ENCODE measurements around the gene ADGRA1.

The ADGRA1 gene

DNA sequence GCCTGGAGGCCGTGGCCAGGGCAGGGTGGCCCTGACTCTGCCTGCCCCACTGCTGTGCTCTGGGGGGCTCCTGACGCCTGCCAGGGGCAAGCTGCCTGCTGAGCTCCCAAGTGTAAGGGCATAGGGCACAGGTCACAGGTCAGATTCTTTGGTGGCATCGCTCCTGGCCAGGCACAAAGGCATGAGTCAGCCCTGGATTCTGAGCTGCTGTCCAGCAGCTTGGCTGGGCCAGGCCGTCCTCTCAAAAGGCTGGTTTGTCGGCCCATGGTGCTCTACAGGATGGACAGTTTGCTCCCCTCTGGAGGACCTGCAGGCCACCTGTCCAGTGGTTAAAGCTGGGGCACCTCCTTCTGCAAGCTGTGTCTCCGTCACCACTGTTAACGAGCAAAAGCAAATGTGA lies 2.9 kb downstream of the ADGRA1 start:
- TF ChIP-seq HOXC10 (CRISPR knock-in tag; IDR thresholded peaks at IDR 0.05) (no peak), ZNF571 (tag by site-specific recombination; IDR thresholded peaks at IDR 0.05) (no peak), KLF8 (tag by site-specific recombination; IDR thresholded peaks at IDR 0.05) (no peak)
- TF ChIP-seq, protein P1, sequence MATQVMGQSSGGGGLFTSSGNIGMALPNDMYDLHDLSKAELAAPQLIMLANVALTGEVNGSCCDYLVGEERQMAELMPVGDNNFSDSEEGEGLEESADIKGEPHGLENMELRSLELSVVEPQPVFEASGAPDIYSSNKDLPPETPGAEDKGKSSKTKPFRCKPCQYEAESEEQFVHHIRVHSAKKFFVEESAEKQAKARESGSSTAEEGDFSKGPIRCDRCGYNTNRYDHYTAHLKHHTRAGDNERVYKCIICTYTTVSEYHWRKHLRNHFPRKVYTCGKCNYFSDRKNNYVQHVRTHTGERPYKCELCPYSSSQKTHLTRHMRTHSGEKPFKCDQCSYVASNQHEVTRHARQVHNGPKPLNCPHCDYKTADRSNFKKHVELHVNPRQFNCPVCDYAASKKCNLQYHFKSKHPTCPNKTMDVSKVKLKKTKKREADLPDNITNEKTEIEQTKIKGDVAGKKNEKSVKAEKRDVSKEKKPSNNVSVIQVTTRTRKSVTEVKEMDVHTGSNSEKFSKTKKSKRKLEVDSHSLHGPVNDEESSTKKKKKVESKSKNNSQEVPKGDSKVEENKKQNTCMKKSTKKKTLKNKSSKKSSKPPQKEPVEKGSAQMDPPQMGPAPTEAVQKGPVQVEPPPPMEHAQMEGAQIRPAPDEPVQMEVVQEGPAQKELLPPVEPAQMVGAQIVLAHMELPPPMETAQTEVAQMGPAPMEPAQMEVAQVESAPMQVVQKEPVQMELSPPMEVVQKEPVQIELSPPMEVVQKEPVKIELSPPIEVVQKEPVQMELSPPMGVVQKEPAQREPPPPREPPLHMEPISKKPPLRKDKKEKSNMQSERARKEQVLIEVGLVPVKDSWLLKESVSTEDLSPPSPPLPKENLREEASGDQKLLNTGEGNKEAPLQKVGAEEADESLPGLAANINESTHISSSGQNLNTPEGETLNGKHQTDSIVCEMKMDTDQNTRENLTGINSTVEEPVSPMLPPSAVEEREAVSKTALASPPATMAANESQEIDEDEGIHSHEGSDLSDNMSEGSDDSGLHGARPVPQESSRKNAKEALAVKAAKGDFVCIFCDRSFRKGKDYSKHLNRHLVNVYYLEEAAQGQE (tag by site-specific recombination; IDR thresholded peaks at IDR 0.05): peak; percentile 65
- CTCF ChIA-PET: no interaction called here
- Histone ChIP-seq H3K4me1 (ENCODE audit: control insufficient read depth, insufficient read depth, low read length) (no peaks in the 10 kb centered on the region), H3K4me3 (ENCODE audit: low read depth, low read length) (no peak overlapping the region), H3K36me3 (ENCODE audit: control insufficient read depth in 2 of 2, insufficient read depth in 1 of 2, low read length in 2 of 2) (no peaks in the 10 kb centered on the region), H3K27ac (ENCODE audit: extremely low read depth, low read depth, low read length) (no peak overlapping the region), H3K9me3 (ENCODE audit: control insufficient read depth, insufficient read depth, low read depth, low read length) (no peaks in the 10 kb centered on the region)
- POLR2A ChIA-PET: no interaction called here

DNA sequence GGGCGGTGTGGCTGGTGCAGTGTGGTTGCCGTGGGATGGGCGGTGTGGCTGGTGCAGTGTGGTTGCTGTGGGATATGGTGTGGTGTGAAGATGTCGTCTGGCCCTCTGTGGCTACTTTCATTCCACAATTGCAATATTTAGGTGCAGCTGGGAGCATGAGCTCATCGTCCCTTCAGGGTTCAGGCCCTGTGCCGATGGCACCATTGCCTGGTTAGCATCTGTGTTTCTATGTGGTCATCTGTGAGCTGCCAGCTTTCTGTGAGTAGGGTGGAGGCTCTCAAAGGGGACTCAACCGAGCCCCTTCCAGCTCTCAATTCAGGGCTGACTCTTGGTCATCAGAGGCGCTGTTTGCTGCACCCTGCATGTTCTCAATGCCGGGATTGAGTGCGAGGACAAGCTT lies 3.6 kb downstream of the ADGRA1 start:
- Histone ChIP-seq H3K4me3 (ENCODE audit: low read depth, low read length) (no peak overlapping the region), H3K27ac (ENCODE audit: extremely low read depth, low read depth, low read length) (no peak overlapping the region), H3K4me1 (ENCODE audit: control insufficient read depth, insufficient read depth, low read length) (no peaks in the 10 kb centered on the region), H3K36me3 (ENCODE audit: control insufficient read depth in 2 of 2, insufficient read depth in 1 of 2, low read length in 2 of 2) (no peaks in the 10 kb centered on the region), H3K9me3 (ENCODE audit: control insufficient read depth, insufficient read depth, low read depth, low read length) (no peaks in the 10 kb centered on the region)
- ChIA-PET CTCF (no interaction called here), POLR2A (no interaction called here)
- no peak for TF ChIP-seq ZNF596 (tag by site-specific recombination; IDR thresholded peaks at IDR 0.05)
- no peak for TF ChIP-seq ZNF791 (tag by site-specific recombination; IDR thresholded peaks at IDR 0.05)
- no peak for TF ChIP-seq ZNF701 (tag by site-specific recombination; IDR thresholded peaks at IDR 0.05)
- no peak for TF ChIP-seq ZNF530 (tag by site-specific recombination; IDR thresholded peaks at IDR 0.05; ENCODE audit: low read depth)
- TF ChIP-seq, protein P2, sequence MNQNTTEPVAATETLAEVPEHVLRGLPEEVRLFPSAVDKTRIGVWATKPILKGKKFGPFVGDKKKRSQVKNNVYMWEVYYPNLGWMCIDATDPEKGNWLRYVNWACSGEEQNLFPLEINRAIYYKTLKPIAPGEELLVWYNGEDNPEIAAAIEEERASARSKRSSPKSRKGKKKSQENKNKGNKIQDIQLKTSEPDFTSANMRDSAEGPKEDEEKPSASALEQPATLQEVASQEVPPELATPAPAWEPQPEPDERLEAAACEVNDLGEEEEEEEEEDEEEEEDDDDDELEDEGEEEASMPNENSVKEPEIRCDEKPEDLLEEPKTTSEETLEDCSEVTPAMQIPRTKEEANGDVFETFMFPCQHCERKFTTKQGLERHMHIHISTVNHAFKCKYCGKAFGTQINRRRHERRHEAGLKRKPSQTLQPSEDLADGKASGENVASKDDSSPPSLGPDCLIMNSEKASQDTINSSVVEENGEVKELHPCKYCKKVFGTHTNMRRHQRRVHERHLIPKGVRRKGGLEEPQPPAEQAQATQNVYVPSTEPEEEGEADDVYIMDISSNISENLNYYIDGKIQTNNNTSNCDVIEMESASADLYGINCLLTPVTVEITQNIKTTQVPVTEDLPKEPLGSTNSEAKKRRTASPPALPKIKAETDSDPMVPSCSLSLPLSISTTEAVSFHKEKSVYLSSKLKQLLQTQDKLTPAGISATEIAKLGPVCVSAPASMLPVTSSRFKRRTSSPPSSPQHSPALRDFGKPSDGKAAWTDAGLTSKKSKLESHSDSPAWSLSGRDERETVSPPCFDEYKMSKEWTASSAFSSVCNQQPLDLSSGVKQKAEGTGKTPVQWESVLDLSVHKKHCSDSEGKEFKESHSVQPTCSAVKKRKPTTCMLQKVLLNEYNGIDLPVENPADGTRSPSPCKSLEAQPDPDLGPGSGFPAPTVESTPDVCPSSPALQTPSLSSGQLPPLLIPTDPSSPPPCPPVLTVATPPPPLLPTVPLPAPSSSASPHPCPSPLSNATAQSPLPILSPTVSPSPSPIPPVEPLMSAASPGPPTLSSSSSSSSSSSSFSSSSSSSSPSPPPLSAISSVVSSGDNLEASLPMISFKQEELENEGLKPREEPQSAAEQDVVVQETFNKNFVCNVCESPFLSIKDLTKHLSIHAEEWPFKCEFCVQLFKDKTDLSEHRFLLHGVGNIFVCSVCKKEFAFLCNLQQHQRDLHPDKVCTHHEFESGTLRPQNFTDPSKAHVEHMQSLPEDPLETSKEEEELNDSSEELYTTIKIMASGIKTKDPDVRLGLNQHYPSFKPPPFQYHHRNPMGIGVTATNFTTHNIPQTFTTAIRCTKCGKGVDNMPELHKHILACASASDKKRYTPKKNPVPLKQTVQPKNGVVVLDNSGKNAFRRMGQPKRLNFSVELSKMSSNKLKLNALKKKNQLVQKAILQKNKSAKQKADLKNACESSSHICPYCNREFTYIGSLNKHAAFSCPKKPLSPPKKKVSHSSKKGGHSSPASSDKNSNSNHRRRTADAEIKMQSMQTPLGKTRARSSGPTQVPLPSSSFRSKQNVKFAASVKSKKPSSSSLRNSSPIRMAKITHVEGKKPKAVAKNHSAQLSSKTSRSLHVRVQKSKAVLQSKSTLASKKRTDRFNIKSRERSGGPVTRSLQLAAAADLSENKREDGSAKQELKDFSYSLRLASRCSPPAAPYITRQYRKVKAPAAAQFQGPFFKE (tag by site-specific recombination; IDR thresholded peaks at IDR 0.05; ENCODE audit: borderline replicate concordance): no peak

DNA sequence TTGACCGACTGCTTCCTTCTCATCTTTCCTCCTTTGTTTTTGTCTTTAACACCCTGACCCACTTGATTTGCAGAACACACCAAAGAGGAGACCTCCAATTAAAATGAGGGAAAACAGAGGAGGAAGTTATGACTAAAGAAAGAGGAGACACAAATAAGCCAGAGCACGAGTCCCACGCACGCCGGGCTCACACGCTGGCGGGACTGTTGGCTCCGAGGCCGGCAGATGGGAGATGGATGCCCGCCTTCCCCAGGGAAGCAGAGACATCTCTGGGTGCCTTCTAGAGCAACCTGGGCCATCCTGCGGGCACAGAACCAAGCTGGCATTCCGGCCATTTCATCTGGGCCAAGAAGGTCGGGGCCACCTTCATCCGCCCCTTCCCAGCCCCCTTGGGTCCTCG lies 5.6 kb downstream of the ADGRA1 start:
- ChIA-PET CTCF (no interaction called here), POLR2A (no interaction called here)
- Histone ChIP-seq H3K36me3 (ENCODE audit: control insufficient read depth in 2 of 2, insufficient read depth in 1 of 2, low read length in 2 of 2) (no peaks in the 10 kb centered on the region), H3K27ac (ENCODE audit: extremely low read depth, low read depth, low read length) (no peak overlapping the region), H3K4me1 (ENCODE audit: control insufficient read depth, insufficient read depth, low read length) (no peaks in the 10 kb centered on the region), H3K9me3 (ENCODE audit: control insufficient read depth, insufficient read depth, low read depth, low read length) (no peaks in the 10 kb centered on the region), H3K4me3 (ENCODE audit: low read depth, low read length) (no peak overlapping the region)
- TF ChIP-seq, protein P3, sequence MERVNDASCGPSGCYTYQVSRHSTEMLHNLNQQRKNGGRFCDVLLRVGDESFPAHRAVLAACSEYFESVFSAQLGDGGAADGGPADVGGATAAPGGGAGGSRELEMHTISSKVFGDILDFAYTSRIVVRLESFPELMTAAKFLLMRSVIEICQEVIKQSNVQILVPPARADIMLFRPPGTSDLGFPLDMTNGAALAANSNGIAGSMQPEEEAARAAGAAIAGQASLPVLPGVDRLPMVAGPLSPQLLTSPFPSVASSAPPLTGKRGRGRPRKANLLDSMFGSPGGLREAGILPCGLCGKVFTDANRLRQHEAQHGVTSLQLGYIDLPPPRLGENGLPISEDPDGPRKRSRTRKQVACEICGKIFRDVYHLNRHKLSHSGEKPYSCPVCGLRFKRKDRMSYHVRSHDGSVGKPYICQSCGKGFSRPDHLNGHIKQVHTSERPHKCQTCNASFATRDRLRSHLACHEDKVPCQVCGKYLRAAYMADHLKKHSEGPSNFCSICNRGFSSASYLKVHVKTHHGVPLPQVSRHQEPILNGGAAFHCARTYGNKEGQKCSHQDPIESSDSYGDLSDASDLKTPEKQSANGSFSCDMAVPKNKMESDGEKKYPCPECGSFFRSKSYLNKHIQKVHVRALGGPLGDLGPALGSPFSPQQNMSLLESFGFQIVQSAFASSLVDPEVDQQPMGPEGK (tag by site-specific recombination; IDR thresholded peaks at IDR 0.05): no peak
- TF ChIP-seq RBAK (tag by site-specific recombination; IDR thresholded peaks at IDR 0.05): no peak
- TF ChIP-seq, protein P4, sequence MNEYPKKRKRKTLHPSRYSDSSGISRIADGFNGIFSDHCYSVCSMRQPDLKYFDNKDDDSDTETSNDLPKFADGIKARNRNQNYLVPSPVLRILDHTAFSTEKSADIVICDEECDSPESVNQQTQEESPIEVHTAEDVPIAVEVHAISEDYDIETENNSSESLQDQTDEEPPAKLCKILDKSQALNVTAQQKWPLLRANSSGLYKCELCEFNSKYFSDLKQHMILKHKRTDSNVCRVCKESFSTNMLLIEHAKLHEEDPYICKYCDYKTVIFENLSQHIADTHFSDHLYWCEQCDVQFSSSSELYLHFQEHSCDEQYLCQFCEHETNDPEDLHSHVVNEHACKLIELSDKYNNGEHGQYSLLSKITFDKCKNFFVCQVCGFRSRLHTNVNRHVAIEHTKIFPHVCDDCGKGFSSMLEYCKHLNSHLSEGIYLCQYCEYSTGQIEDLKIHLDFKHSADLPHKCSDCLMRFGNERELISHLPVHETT (tag by site-specific recombination; IDR thresholded peaks at IDR 0.05): no peak
- TF ChIP-seq ZNF791 (tag by site-specific recombination; IDR thresholded peaks at IDR 0.05): no peak
- no peak for TF ChIP-seq ZNF777 (tag by site-specific recombination; IDR thresholded peaks at IDR 0.05; ENCODE audit: borderline replicate concordance)
- TF ChIP-seq ZNF132 (tag by site-specific recombination; IDR thresholded peaks at IDR 0.05; ENCODE audit: borderline replicate concordance): no peak
- TF ChIP-seq, protein P5, sequence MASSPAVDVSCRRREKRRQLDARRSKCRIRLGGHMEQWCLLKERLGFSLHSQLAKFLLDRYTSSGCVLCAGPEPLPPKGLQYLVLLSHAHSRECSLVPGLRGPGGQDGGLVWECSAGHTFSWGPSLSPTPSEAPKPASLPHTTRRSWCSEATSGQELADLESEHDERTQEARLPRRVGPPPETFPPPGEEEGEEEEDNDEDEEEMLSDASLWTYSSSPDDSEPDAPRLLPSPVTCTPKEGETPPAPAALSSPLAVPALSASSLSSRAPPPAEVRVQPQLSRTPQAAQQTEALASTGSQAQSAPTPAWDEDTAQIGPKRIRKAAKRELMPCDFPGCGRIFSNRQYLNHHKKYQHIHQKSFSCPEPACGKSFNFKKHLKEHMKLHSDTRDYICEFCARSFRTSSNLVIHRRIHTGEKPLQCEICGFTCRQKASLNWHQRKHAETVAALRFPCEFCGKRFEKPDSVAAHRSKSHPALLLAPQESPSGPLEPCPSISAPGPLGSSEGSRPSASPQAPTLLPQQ (tag by site-specific recombination; IDR thresholded peaks at IDR 0.05): no peak
- no peak for TF ChIP-seq ZIC2 (tag by site-specific recombination; IDR thresholded peaks at IDR 0.05)
- no peak for TF ChIP-seq ZNF157 (tag by site-specific recombination; IDR thresholded peaks at IDR 0.05)
- TF ChIP-seq ZFHX2 (tag by site-specific recombination; conservative IDR thresholded peaks at IDR 0.05): no peak
